Suppressor macrophage treated with lipopolysaccharide for 4 hours (primary cell): ENCODE data around the gene DNAJA4.

Experiments
- DNase-seq: peaks from one replicate; pipeline ENCODE4 v3.0.0-alpha.2; 2020

The DNAJA4 gene

GRCh38 chr15:78264304-78265136 is at the start of gene DNAJA4:
DNAJA4 (plus strand) TSS chr15:78264562; CDS start chr15:78264764, 202 bp downstream.
- peak; percentile 60 for DNase-seq

DNA sequence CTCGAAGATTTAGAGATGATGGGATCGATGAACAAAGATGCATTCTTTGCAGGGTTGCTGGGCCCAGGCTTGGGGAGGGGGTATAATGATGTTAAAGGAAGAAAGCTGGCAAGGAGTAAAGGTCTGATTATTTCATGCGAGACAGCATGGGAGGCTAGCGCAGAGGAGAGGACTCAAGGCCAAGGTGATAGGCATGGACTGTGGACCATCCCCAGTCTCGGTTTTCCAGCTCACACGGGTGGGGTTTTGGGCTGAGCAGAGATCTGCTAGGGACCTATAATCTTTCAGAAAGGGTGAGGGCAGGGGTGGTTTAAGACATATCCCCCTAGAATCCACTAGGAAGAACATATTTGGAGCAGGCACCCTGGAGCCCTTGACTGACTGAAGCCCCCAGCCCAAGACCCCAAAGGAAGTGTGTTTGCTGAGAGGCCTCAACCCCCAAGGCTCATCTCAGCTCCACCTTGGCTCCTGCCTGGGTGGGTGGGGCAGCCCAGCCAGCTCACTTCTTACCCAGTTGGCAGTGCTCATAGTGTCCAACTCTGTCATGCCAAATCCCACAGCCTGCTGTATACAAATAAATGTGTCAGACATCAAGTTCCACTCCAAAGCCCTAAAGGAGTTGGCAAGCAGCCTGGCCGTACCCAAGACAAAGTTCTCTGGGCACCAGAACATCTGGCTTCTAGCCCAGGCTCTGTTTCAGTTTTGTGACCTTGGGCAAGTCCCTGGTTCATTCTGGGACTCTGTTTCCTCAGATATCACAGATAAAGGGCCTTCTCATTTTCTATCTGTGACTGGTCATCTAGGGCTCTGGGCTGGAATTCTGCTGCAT is 47.9 kb upstream of the DNAJA4 start:
- DNase-seq, result no peak

- DNase-seq, result no peak
Measured at GRCh38 chr15:78220713-78221112, 43.6 kb upstream of the DNAJA4 start.

- no peak for DNase-seq
Measured at GRCh38 chr15:78222745-78223395, 41.5 kb upstream of the DNAJA4 start.

- no peak for DNase-seq
Measured at GRCh38 chr15:78223396-78224022, 40.9 kb upstream of the DNAJA4 start.

DNA sequence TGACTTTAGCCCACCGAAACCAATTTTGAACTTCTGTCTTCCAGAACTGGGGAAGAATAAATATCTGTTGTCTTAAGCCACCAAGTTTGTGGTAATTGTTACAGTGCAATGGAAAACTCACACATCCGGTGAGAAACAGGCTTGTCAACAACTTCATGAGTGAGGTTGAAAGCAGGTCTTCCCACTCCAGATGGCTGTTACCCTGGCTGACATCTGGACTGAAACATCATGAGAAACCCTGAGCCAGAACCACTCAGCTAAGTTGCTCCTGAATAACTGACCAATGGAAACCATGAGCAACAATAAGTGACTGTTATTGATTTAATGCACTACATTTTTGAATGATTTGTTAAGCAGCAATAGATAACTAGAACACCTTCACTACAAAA is 40.3 kb upstream of the DNAJA4 start:
- no peak for DNase-seq

DNA sequence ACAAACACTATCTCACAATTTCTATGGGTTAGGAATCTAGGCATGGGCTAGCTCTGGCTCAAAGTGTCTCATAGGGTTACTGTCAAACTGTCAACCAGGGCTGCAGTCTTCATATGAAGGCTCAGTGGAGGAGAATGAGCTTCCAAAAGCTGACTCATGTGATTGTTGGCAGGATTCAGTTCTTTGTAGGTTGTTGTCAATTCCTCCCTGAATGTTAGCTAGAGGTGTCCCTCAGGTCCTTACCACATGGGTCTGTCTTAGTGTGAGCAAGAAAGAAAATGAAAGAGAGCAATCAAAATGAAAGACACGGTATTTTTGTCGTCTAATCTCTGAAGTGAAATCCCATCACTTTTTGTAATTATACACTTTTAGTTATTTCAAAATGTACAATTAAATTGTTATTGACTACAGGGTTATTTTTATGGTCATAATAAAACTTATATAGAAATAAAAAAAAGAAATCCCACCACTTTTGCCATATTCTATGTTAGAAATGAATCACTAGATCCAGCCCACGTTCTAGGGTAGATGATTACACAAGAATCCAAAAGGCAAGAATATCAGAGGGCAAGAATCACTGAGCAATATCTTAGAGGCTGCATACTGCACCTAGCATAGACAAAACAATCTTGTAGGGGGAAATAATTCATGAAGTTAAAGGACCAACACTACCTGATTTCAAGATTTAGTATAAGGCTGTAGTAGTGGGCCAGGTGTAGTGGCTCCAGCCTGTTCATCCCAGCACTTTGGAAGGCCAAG is 38.4 kb upstream of the DNAJA4 start:
- DNase-seq, result no peak

GRCh38 chr15:78228356-78228996 is 35.9 kb upstream of the DNAJA4 start:
- DNase-seq, result no peak

DNA sequence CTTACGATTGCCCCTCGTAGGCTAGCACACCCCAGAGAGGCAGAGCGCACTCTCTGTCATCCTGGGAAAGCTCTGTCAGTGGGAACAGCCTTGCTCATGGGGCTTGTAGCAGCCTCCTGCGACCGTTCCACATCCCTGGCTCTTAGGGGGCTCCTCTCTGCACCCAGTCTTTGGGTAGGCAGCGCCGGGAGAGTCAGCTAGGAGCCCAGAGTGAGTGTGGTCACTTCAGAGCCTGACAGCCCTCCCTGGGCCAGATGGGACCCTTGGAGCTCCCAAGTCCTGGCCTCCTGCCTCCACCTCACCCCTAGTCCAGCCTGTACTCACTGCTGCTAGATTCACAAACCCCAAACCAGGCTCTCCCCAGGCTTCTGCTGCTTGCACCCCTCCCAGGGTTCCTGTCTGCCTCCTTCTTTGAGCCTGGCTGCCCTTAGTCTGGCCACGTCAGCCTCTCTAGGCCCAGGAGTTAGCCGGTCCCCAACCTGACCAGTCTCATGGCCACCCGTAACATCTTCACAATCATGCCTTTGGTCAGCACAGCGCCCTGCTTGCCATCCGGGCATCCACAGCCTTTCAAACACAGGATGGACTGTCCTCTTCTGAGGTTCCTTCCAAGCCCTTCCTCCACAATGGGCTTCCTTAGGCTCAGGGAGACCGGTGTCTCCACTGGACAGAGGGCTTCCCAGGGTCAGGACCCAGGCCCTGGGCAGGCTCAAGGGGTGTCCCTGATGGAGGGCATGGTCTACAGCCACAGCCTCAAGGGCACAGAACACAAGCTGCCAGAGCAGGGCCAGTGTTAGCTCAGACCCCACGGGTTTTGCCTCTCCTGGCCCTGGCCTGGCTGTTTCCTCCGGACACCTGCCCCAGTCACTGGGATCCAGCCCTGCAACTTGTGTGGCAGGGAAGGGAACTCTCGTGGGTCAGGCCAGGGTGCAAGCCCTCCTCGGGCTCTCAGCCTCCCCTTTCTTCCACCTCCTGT is 34.6 kb upstream of the DNAJA4 start:
- DNase-seq, result no peak

- no peak for DNase-seq
Measured at GRCh38 chr15:78232951-78233350, 31.4 kb upstream of the DNAJA4 start.

DNA sequence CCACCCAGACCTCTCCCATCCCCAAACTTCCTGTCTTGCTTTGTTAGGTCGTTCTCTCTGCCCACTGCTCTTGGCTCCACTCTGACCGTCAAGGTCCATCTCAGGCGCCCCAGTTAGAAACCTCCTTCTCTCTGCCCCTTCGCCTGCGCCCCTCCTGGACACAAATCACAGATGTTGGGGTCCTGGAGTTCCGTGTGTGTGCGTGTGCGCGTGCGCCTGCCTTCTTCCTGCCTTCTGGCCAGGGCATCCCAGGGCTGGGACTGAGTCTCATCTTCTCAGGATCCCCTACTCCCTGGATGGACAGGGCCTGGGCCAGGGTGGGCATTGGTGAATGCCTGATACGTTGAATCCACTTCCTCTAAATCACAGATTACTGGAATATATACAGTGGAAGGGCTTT is 30.9 kb upstream of the DNAJA4 start:
- no peak for DNase-seq

- DNase-seq, result no peak
Measured at GRCh38 chr15:78234515-78235040, 29.8 kb upstream of the DNAJA4 start, which contains the start of gene ACSBG1. ACSBG1 (minus strand) TSS chr15:78234565; CDS start chr15:78234501, 64 bp downstream.

DNA sequence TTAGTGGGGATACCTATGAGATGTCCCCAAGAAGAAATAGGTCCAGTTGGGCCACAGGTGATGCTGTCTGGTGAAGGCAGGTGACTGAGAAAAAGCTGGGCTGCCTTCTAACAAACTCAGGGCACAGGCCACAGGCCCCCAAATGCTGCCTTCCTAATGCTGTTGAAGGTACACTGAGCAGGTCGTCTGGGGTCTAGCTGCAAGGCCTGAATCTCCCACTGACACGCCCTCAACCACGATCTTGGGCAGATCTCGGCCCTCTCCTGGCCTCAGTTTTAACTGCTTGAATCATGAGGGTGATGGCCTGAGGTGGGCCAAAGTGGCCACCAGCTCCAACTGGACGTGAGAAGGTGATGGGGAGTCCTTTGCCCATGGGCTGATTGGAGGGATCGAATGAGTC is 27.9 kb upstream of the DNAJA4 start:
- no peak for DNase-seq

DNA sequence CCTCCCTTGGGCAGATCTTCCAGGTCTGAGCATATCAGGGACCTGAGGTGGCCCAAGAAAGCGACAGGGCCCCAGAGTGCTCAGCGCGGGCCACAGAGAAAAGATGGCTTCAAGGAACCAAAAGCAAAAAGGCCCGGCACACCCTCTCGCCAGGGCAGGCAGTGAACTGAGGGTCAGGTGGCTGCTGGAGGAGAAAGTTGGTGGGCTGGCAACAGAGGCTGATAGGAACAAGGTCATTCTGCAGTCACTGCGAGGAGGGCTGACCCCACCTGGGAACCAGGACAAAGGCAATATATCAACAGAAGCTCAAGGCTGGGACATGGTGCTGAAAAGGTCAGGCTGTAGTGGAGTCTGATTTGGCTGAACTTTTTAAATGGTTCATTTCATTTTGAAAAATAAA is 27.2 kb upstream of the DNAJA4 start:
- DNase-seq, result no peak

- no peak for DNase-seq
Measured at GRCh38 chr15:78239811-78240210, 24.6 kb upstream of the DNAJA4 start.

- peak; percentile 83 for DNase-seq
Measured at GRCh38 chr15:78241017-78241416, 23.3 kb upstream of the DNAJA4 start.

DNA sequence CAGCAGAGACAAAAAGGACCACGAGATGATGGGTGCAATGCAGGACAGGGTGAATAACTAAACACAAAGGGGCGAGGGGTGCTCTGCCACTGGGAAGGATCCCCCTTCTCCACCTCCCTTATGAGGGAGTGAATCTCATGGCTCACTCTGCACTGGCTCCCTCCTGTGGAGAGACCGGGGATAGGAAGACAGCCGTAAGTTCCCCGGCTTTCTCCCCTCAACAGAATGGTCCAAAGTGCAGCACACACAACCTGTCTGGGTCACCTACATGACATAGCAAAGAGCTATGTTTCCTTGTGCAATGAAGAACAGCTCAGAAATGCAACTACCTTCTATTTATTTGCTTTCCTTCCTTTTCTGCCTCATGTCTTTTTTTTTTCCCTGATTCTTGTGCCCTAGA is 22.2 kb upstream of the DNAJA4 start:
- DNase-seq, result peak; percentile 34

- DNase-seq, result no peak
Measured at GRCh38 chr15:78243058-78243457, 21.3 kb upstream of the DNAJA4 start.

- DNase-seq, result no peak
Measured at GRCh38 chr15:78243491-78243941, 20.8 kb upstream of the DNAJA4 start.

GRCh38 chr15:78244101-78244500 is 20.3 kb upstream of the DNAJA4 start:
- DNase-seq, result no peak
